Dermis microvascular lymphatic vessel endothelial cell (primary cell): Measurements from ENCODE around the gene PPFIBP2. TPM values are rescaled to one million over a fixed set of nuclear protein-coding genes. Genes with fewer than 3 reads are reported as not detected.
A peak's percentile ranks its signal among the peaks of the same experiment; 100 is the strongest.
"Not testable (repeated sequence)": the region's sequence is repeated elsewhere in the genome, so short reads cannot be mapped to it uniquely, and the experiment has no call there.

Experiments used
- DNase-seq, 2 donors: peaks; one replicate each; pipeline versions ENCODE4 v3.0.0 to v3.0.0-alpha.2; 2010; ENCODE audit warnings: low read depth in 2 of 2
- total RNA-seq: library from RNA; depleted of rRNA; stranded (reverse); fragments of >200 nt; gene quantifications from 2 replicates; pipeline ENCODE4 v1.2.1, GENCODE V29; 2014

The PPFIBP2 gene
- total RNA-seq, 1 donor from 2014 or later = 1.7 TPM

DNA sequence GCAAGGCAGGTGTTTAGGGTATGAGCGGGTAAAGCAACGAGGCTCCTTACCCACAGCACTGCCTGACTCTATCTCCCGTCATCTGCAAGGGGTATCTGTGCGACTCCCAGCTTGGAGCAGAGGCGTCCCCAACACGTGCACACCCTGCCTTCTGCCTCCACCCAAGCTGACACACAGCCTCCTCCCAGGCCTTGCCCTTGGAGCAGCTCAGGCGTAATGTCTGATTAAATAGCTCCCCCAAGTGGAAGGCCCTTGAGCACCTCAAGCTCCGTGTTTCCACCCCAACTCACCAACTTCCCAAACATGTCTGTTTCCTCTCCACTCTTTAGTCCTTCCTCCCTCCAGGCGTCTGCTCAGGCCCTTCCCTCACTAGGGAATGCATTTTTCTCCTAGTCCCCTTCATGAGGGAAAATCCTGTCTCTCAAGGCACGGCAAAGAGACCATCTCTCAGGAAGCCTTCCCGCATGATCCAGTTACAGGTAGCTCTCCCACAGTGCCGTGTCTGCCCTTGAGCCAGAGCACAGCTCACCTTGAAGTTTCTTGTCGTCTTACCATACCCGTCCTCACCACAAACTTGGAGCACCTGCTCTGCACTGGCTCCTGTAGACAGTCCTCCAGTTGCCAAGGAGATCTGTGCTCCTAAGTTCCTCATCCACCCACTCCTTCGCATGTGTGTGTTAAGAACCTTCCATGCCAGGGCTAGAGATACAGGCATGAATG, 143.7 kb downstream of the PPFIBP2 start:
- DNase-seq = peak; percentile 5 to 68

DNA sequence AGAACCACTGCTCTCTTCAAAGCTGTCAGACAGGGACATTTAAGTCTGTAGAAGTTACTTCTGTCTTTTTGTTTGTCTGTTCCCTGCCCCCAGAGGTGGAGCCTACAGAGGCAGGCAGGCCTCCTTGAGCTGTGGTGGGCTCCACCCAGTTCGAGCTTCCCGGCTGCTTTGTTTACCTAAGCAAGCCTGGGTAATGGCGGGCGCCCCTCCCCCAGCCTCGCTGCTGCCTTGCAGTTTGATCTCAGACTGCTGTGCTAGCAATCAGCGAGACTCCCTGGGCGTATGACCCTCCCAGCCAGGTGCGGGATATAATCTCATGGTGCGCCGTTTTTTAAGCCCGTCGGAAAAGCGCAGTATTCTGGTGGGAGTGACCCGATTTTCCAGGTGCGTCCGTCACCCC, 149.7 kb downstream of the PPFIBP2 start:
- DNase-seq = not testable (repeated sequence)

DNA sequence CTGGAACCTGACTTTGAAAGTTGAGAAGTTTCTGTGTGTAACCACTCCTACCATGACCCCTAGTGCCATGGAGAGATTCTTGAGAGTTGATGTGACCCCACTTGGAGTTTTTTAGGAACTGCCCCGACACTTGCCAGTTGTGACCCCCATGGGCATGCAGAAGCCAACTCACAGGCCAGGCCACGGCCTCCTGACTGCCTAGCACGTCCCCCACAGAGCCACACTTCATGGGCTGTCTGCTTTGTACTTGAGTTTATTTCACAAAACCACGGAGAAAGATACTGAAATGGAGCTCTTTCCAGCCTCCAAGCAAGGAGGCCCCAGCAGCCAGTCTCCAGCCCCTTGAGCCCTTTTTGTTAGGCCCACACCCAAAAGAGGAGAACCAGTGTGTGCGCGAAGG, 151.1 kb downstream of the PPFIBP2 start:
- no peak for DNase-seq

DNA sequence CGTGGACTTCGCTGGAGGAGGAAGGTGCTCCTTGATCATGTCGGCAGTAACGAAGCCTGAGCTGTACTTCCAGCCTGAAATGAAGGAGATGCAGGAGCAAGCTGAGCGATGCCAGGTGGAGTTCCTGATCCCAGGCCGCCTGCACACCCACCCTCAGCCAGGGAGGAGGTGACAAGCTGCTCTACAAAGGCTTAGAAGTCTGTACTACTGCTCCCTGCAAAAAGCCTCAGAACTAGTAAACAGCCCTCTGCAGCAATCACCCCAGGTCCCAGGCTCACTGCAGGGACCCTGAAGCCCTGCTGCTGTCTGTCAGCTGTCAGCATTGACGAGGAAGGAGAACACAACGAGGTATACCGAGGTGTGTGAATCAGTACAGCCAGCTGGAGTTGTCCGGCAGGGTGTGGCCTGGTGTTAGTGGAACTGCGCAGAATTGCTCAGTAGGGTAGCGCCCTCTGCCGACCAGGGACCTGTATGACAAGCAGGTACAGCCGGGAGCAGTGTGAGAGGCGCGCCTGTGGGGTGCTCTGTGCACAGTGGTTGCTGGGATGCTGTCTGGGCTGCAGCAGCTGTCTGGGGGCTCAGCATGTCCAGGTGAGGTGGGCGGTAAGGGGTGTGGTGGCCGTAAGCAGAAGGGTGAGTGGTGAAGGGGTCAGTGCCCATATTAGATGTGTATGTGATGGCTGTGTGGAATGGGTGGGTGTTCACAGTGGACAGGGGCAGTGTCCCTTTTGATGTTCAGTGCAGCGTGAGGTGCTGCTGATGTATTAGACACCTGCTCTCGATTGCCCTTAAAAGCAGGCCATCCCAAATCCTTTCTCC, 151.9 kb downstream of the PPFIBP2 start:
- DNase-seq = peak; percentile 62 to 77

DNA sequence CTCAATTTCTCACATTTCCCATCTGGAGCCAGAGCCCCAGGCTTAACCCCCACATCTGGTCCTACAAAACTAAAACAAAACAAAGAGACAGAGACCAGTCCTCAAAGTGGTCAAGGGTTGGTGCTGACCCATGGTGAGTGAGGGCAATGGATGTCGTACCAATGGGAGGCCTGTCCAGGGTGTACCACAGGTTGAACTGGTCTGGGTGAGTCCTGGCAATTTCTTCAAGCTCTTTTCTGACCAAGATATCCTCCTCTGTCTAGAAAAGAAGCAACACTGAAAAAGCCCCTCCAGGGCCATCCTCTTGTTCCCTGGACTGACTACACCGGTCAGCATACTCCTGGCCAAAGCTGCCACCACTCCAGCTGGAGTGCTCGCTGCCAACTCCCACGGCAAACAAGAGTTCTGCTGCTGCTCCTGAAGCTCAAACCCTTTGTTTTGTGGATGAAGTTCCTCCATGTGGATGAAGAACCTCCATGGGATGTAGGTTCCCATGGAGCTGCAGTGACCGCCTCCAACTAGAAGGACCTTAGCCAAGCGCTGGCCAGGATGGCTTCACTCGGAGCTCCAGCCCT, 152.6 kb downstream of the PPFIBP2 start:
- DNase-seq = no peak

DNA sequence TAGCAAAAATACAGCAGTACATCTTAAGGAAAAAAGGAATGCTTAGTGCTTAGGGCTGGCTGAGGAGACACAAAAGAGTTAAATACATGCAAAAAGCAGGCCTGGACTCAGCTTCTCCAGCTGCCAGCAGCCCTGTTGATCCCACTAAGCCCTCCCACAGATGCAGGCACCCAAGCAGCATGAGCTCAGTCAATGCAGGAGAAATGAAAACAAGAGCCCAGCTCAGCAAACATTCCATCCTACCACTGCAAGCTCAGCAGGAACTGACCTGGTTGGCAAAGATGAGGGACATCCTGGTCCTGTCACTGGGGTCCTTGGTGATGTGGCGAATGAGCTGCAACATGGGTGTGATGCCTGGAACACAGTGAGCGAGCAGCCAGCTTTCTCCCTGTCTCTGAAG, 153.7 kb downstream of the PPFIBP2 start:
- no peak for DNase-seq

DNA sequence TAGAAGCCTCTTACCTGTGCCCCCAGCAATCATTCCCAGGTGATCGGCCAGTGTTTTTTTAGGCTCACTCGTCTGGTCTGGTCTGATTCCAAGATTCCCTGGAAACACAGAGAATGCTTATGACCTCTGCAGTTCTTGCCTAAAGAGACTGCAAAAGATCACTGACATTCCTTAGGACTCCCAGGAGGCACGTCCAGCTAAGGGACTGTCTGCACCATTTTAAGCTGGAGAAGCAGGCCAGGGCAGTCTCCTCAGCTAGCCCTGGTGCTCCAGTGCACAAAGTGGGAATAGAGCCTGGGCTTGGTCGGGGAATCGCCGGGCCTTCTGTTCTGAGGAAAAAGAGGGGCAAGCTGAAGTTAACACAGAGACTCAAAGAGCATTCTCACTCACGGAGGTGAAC, 154.7 kb downstream of the PPFIBP2 start:
- no peak for DNase-seq

DNA sequence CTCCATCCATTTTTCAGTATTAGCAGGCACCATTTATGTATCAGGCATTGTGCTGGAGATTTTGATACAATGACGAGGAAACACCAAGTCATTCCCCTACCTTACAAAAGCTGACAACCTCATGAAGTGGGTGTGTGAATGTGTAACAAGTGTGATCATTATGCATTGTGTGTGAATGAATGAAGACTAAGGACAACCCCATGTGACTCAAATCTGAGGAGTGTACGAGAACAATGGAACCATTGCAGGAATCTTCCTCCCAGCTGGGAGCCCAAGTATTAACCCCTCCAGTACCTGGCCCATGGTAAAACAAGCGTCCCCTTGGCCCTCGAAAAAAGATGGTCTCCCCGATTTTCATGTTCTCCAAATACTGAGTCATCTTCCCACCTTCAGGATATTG, 155.1 kb downstream of the PPFIBP2 start:
- no peak for DNase-seq

DNA sequence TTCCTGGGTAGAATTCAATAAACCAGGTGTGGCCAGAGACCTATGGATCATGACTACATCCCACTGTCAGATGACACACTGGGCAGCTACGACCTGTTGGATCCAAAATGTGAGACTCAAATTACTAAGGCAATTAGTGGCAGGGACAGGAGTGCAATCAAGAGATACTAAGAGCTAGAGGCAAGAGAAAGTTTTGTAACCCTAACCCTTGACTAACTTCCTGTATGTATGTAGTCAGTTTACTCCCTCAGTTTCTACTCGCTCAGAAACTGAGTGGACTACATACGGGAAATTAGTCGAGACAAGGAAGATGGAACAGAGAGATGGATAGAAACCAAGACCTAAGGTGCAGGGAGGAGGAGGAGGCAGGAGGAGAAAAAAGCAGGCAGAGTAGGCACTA, 156.8 kb downstream of the PPFIBP2 start:
- DNase-seq = no peak

DNA sequence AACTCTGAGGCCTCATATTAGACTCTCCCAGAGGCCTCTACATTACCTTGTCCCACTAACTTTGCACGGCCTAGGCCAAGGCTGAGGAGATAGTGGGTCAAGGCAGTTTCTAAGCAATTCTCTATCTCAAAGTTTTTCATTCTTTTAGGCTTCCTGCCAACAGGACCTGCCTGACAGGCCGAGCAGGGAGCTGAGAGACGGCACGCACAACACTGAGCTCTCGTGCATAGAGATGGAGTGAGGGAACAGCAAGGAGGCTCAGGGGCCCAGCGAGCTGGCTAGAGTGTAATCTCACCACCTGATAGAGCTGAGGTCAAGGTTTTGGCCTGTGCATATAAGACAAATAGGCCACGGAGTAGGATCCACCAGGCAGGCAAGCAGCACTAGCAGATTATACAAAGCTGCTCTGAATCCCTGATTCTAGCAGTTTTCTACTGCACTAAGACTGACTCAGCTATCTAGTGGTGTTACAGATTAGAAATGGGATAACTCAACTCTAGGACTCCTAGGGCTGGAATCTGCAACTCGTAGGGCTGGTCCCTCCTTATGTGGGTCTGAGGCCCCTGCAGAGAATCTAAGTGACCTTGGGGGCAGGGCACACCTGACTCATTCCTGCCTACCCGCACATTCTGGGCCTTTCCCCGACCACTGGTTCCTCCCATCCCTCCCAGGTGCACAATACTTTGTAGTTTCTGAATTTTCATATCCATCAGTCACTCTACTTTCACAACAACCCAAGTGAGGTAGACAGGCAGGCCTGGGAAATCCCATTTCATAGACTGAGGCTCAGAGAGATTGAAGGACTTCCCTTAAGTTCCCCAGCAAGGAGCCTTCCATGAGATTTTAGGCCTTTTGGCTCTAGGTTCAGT, 157.8 kb downstream of the PPFIBP2 start:
- DNase-seq = no peak

DNA sequence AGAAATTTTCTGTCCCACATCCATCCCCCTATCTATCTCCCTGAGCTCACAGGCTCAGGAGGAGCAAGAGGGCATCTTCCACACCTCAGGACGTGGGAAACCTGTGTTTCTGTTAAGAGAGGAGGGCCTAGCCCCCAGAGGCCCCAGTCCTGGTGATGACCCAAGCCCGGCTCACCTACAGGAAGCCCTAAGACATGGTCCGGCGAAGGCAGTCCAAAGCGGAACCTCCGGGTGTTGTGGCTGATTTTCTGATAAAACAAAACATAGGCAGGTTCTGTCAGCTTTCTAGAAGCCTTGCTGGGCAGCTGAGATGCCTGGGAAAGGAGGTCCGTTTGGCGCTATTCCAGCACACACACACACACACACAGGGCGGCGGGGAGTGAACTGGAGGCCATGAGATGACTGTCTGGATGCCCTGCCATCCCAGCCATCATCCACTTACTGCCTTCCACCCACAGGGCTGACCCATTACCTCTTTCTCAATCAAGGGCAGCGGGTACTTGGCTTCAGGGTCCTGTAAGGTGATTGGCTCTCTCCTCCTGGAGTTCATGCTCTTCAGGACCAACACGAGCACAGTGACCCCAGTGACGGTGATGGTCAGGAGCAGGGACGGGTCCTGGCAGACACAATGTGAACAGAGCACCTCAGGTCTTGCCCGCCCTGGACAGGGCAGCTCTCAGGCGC, 158.6 kb downstream of the PPFIBP2 start:
- DNase-seq = no peak

DNA sequence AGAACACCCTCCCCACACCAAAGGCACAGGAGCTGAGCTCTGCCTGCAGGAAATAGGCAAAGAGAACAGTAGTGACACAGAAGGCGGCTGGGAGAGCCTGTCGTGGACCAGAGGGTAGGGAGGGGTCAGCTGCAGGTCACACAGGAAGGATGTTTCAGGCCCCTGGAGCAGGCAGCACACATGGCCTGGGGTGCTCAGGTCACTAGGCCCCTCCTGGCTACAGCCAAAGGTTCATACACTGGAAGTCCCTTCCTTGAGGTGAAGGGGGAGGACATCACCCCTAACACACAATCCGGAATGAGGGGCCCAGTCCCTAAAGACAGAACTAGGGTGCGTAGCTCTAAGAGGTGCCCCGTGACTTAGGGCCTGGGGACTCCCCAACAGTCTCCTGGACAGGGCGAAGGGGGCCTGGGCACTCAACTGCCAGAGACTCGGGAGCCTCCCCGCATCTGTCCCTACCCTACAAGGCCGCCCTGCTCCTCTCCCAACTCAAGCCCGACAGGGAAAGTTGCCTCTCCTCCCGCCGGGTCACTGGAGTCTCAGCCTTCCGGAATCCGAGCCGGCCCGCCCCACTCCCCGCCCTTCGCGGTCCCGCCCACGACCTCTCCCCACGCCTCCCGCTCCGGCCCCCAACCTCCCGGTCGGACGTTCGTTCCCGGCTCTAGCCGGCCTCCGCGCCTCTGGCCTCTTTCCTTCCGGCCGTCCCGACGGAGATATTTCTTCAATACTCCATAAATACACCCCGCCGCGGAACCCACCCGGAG, 159.3 kb downstream of the PPFIBP2 start, which contains the start of gene CYB5R2:
Gene CYB5R2, minus strand, starts transcription at position 541 of the 764 bp plus-strand sequence. CDS start 675 bp downstream, outside the sequence.
- DNase-seq = no peak

DNA sequence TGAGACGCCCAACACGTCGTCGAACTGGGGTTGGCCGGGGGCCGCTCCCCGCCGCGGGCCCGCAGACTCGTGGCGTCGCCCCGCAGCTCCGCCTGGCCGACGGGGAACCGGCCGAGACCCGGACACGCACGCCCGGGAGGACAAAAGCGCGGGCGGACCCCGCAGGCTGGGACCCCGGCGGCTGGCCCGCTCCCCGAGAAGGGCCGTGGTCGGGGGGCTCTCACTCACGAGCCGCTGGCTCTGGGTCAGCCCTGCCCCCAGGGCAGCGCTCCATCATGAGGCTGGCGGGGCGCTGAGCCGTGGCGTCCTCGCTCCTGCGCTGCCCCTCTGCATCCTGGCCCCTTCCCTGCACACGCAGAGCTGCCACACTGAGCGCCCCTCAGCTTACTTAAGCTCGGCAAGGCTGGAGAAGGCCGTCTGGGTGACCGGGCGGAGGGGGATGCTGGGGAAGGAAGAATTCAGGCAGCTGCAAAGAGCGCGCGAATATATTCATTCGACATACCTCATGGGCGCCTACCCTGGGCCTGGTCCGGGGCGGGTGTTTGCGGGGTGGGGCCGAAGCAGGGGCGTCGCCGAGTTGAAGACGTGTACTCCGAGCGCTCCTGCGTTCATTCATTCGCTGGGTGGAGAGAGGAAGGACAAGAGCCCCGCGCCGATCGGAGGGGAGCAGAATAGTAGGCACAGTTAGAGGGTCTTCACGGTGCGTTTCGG, 160.1 kb downstream of the PPFIBP2 start:
- no peak for DNase-seq

DNA sequence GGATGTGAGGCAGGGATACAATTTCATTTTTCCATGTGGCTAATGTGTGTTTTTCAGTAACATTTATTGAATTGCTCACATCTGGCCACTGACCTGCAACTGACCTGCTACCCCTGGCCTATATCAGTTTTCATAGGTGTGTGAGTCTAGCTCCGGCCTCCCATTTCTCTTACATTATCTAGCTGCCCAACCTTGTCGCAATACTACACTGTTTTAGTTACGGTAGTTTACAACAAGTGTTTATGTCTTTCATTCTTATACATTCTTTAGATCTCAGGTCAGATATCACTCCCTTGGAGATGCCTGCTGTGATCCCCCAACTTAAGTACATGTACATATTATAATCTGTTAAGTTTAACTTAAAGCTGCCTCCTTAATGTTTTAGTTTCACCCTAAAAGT, 161.8 kb downstream of the PPFIBP2 start:
- no peak for DNase-seq

DNA sequence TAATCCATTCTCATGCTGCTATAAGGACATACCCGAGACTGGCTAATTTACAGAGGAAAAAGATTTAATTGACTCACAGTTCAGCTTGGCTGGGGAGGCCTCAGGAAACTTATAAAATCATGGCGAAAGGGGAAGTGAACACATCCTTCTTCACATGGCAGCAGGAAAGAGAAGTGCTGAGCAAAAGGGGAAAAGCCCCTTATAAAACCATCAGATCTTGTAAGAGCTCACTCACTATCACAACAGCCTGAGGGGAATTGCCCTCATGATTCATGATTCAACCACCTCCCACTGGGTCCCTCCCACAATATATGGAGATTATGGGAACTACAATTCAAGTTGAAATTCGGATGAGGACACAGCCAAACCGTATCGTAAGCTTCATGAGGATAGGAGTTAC, 163.3 kb downstream of the PPFIBP2 start:
- no peak for DNase-seq

DNA sequence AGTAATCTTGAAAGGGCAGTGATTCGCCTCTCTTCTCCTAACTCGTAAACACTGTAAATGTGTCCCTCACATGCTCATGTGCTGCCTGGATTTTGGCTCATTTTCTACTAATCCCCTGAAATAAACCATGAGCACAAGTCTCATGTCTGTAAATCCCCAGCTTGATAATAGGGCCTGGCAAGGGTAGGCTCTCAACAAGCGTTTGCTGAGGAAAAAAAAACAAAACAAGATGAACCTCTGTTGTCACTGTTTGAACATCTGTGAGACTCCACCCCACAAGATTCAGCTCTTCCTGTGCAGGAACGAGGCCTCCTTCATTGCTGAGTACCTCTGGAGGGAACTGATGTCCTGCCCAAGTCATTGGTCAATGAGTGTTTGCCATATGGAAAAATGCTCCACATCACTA, 164.0 kb downstream of the PPFIBP2 start:
- no peak for DNase-seq

DNA sequence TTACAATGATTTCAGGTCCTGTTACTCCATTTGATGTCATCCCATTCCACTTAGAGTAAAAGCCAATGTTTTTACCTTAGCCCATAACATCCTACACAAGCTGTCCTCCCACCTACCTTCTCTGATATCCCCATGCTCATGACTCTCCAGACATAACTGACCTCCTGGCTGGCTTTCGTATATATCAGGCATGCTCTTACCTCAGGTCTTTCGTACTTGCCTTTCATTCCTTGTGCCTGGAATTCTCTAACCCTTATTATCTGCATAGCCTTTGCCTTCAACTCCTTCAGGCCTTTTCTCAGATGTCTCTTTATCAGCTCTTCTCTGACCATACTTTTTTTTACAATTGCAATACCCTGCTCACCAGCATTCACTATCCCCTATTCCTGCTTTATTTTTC, 169.8 kb downstream of the PPFIBP2 start:
- DNase-seq = no peak

DNA sequence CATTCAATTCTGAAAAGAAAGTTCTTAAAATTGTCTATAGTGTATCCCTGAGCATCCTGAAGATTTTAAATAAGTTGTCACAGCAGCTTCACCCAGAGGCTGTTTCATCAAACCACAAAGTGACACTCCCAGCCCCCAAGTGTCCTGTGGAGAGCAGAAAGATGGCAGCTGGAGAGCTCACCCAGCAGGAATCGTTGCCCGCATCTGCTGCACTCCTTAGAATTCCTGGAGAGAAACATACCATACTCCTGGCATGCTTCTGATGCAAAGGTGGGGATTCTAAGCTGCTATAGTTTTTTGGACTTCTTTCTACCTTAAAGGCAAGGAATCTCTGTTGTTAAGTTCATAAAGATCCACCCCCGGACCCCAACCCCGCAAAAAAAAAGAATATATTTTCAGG, 173.0 kb downstream of the PPFIBP2 start:
- DNase-seq = no peak

DNA sequence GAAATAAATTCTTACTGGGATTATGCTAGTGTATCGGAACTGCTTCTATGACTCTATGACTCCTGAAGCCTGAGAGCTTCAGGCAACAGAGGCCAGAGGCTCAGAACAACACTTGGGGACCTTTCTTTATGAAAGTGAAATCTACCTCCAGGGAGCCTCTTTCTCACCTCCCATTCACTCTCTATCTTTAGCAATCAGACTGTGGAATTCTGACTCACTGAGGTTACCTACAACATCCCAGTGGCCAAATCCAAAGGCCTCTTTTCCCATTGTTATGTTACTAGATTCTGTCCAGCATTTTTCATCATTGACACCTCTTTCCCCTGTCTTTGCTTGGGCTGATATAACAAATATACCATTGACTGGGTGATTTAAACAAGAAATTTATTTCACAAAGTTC, 173.6 kb downstream of the PPFIBP2 start:
- no peak for DNase-seq
